Body of pancreas (tissue), 4 donors: ENCODE measurements around the gene TSGA10IP. TPM values are rescaled to one million over a fixed set of nuclear protein-coding genes. Genes with fewer than 3 reads are reported as not detected.
A peak's percentile ranks its signal among the peaks of the same experiment; 100 is the strongest.

Source experiments
- ATAC-seq: fragments of 150-250 bp; one replicate; pipeline ENCODE4 v1.9.1; 2016
- DNase-seq, 4 donors: peaks; one replicate each; pipeline ENCODE4 v3.0.0-alpha.2; 2019
- H3K27ac ChIP-seq, 4 donors: fragments of 200-600 bp; sonication (generic); 1 replicate in 3 of 4; 2 replicates in 1 of 4; pipeline versions ENCODE4 v1.5.1 to v1.6.1; 2016 to 2019; ENCODE audit warnings: mild to moderate bottlenecking in 1 of 4, mixed read lengths in 1 of 4, moderate library complexity in 1 of 4
- H3K27me3 ChIP-seq, 2 donors: fragments of 200-600 bp; sonication (generic); one replicate each; pipeline ENCODE4 v1.6.0; 2016; ENCODE audit warnings: mild to moderate bottlenecking in 1 of 2
- H3K36me3 ChIP-seq, 2 donors: fragments of 200-600 bp; sonication (generic); replicated peaks in 1 of 2; 2 replicates each; pipeline ENCODE4 v1.5.1; 2016; ENCODE audit warnings: low read depth in 2 of 2; ENCODE audit not compliant: insufficient read depth in 1 of 2
- H3K4me1 ChIP-seq: fragments of 200-600 bp; sonication (generic); one replicate; pipeline ENCODE4 v1.6.0; 2016
- H3K4me3 ChIP-seq, 2 donors: fragments of 200-600 bp; sonication (generic); 1 replicate in 1 of 2; 2 replicates in 1 of 2; pipeline ENCODE4 v1.5.1; 2016 to 2019
- H3K9me3 ChIP-seq, 3 donors: fragments of 200-600 bp; sonication (generic); 1 replicate in 2 of 3; 2 replicates in 1 of 3; pipeline ENCODE4 v1.5.1; 2016
- POLR2A ChIP-seq, 3 donors: fragments of 450-650 bp; IDR thresholded peaks; one replicate each; pipeline ENCODE4 v1.6.1; 2016; ENCODE audit warnings: antibody characterized with exemption in 3 of 3, mild to moderate bottlenecking in 2 of 3
- WGBS, 2 donors: methylation state at CpG; one replicate each; pipeline ENCODE4 v1.1.5; 2017; 5-methylcytosine and 5-hydroxymethylcytosine counted together
- intact Hi-C: fragments of 100-400 bp; cut with DNase I; formaldehyde crosslinking; loops from one replicate; pipeline ENCODE4 v1.15.1; 2023
- total RNA-seq, 2 donors: library from RNA; depleted of rRNA; stranded (reverse); fragments of >200 nt; gene quantifications; one replicate each; pipeline ENCODE4 v1.1.0, GENCODE V29; 2016
- TF ChIP-seq, protein P1 (sequence below), 7 experiments: fragments of 450-650 bp in 4 of 7; fragments of 200-600 bp in 3 of 7; sonication (generic) in 3 of 7; IDR thresholded peaks; one replicate each; pipeline ENCODE4 v1.5.1; 2016 to 2019; ENCODE audit warnings: antibody characterized with exemption in 7 of 7

Gene TSGA10IP
- total RNA-seq, 2 donors from 2014 or later, result not detected

DNA sequence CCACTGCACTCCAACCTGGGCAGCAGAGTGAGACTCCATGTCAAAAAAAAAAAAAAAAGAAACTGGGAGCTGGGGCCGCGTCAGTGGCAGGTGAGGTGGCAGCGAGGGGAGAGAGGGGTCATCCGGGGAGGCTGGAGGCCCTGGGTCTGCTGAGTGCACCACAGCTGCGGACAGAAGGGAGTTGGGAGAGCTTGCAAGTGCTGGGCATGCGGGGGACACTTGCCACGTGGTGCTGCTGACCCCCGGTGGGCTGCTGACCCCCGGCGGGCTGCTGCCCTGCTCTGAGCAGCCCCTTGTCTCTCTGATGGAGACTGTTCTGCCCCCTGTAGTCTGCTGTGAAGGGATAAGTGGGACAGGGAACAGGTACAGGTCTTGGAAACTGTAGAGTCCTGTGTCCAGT lies 23.4 kb upstream of the TSGA10IP start:
- ATAC-seq (no peak), DNase-seq (no peak)
- intact Hi-C loops, result loop anchor here (5.0 kb wide), 1 partner anchor 35 kb away; no protein-coding TSS in a partner anchor
- Histone ChIP-seq H3K27ac (no peak overlapping the region), H3K9me3 (no peaks in the 10 kb centered on the region), H3K4me3 (no peak overlapping the region), H3K4me1 (peaks cover 29% of the 10 kb centered on the region), H3K27me3 (no peaks in the 10 kb centered on the region), H3K36me3 (peaks cover 2 to 5% of the 10 kb centered on the region in 2 donors)
- no peak for TF ChIP-seq POLR2A (IDR thresholded peaks at IDR 0.05)
- TF ChIP-seq, protein P1, sequence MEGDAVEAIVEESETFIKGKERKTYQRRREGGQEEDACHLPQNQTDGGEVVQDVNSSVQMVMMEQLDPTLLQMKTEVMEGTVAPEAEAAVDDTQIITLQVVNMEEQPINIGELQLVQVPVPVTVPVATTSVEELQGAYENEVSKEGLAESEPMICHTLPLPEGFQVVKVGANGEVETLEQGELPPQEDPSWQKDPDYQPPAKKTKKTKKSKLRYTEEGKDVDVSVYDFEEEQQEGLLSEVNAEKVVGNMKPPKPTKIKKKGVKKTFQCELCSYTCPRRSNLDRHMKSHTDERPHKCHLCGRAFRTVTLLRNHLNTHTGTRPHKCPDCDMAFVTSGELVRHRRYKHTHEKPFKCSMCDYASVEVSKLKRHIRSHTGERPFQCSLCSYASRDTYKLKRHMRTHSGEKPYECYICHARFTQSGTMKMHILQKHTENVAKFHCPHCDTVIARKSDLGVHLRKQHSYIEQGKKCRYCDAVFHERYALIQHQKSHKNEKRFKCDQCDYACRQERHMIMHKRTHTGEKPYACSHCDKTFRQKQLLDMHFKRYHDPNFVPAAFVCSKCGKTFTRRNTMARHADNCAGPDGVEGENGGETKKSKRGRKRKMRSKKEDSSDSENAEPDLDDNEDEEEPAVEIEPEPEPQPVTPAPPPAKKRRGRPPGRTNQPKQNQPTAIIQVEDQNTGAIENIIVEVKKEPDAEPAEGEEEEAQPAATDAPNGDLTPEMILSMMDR (IDR thresholded peaks at IDR 0.05), result no peak
- 88 to 89% methylated on average over 10 of the region's 10 CpGs for WGBS, 2 donors

DNA sequence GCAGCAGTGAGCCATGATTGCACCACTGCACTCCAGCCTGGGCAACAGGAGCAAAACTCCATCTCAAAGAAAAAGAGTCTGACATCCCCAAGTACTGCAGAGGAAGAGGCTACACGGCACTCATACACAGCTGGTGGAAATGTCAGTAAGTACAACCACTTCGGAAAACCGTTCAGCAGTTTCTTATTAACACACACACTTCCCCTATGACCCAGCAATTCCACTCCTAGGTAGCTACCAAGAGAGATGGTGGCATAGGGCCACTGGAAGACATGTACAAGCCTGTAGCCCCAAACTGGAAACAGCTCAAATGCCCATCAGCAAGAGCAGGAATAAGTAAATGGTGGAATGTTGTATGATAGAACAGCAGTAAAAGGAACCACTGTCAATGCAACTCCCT lies 22.7 kb upstream of the TSGA10IP start:
- intact Hi-C loops, result loop anchor here (5.0 kb wide), 1 partner anchor 35 kb away; no protein-coding TSS in a partner anchor
- no peak overlapping the region for H3K27ac ChIP-seq
- no peak overlapping the region for H3K4me3 ChIP-seq
- WGBS, 2 donors, result 77 to 80% methylated on average over 3 of the region's 3 CpGs
- no peak for ATAC-seq
- H3K4me1 ChIP-seq, result peaks cover 22% of the 10 kb centered on the region
- no peaks in the 10 kb centered on the region for H3K9me3 ChIP-seq
- DNase-seq, result no peak
- no peak for TF ChIP-seq POLR2A (IDR thresholded peaks at IDR 0.05)
- TF ChIP-seq, protein P1 (IDR thresholded peaks at IDR 0.05), result no peak
- H3K27me3 ChIP-seq, result no peaks in the 10 kb centered on the region
- H3K36me3 ChIP-seq, result peaks cover 2 to 5% of the 10 kb centered on the region in 2 donors

DNA sequence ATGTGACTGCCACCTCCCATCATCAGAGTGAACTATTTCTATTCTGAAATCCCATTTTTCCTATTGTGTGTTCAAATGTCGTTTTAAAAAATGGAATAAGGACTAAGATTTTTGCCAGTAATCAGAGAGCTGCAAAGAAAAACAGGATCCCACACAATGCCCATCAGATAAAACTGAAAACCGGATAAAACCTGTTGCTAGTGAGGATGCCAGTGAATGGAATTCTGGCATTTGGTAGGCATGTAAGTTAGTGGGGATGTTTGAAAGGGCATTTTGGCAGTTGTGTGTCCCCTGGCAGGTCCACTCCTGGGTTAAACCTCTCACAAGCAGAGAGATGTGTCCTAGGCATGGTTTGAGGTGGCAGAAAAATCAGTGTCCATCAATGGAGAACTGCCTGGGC lies 19.9 kb upstream of the TSGA10IP start:
- 18 to 28% methylated on average over 2 of the region's 2 CpGs for WGBS, 2 donors

DNA sequence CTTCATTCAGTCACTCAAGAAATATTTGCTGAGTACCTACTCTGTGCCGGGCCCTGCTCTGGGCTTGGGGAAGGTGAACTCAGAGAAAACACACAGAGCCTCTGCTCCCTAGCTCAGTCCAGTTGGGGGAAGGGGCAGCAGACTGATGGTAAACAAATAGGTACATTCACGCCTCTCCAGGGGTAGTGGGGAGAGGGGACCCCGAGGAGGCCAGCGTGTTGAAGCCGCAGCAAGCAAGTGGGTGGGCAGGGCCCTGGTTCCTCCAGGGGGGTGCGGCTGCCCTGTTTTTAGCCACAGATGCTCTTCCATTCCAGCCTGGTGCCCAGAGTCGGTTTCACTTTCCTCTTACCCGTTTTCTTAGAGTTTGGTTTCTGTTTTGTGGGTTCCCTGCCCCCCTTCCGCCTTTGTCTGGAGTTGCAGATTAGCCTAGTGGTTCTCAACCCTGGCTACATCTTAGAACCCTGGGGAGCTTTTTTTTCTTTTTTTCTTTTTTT lies 17.3 kb upstream of the TSGA10IP start:
- no peak overlapping the region for H3K27ac ChIP-seq
- no peaks in the 10 kb centered on the region for H3K27me3 ChIP-seq
- TF ChIP-seq, protein P1 (IDR thresholded peaks at IDR 0.05), result no peak
- intact Hi-C loops, result no loop called here
- H3K36me3 ChIP-seq, result peaks cover 0 to 2% of the 10 kb centered on the region in 2 donors
- H3K4me3 ChIP-seq, result no peak overlapping the region
- 46 to 54% methylated on average over 9 of the region's 9 CpGs for WGBS, 2 donors
- no peaks in the 10 kb centered on the region for H3K9me3 ChIP-seq
- no peak for ATAC-seq
- peak in 1 of 4 donors; percentile 52 for DNase-seq
- no peaks in the 10 kb centered on the region for H3K4me1 ChIP-seq

More for the DNA sequence above, 19.9 kb upstream of the TSGA10IP start:
- H3K4me3 ChIP-seq, result no peak overlapping the region
- H3K27ac ChIP-seq, result no peak overlapping the region
- H3K27me3 ChIP-seq, result no peaks in the 10 kb centered on the region
- intact Hi-C loops, result no loop called here
- DNase-seq, result no peak
- no peak for ATAC-seq
- H3K36me3 ChIP-seq, result peaks cover 2 to 5% of the 10 kb centered on the region in 2 donors
- TF ChIP-seq, protein P1 (IDR thresholded peaks at IDR 0.05), result no peak
- no peak for TF ChIP-seq POLR2A (IDR thresholded peaks at IDR 0.05)
- H3K9me3 ChIP-seq, result no peaks in the 10 kb centered on the region
- peaks cover 8% of the 10 kb centered on the region for H3K4me1 ChIP-seq

DNA sequence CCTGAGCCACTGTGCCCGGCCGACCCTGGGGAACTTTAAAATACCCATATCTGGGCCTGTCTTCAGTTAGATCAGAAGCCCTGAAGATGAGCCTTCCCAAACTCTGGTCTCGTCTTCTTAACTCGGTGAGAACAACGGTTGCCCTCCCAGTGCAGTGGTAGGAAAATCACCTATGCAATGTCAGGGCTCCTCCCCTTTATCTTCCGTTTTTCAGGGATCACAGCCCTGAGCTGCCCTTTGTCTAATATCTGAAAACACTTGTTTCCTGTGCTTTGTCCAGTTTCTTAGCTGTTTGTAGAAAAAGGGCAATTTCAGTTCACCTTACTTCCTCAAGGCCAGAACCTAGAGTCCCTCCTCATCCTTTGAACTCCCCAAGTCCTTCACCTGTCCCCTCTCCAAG lies 16.6 kb upstream of the TSGA10IP start:
- TF ChIP-seq, protein P1 (IDR thresholded peaks at IDR 0.05), result no peak
- ATAC-seq, result no peak
- DNase-seq, result no peak
- intact Hi-C loops, result no loop called here
- no peak overlapping the region for H3K4me3 ChIP-seq
- H3K27ac ChIP-seq, result no peak overlapping the region
- no peaks in the 10 kb centered on the region for H3K4me1 ChIP-seq
- H3K27me3 ChIP-seq, result no peaks in the 10 kb centered on the region
- no peaks in the 10 kb centered on the region for H3K36me3 ChIP-seq
- 67 to 75% methylated on average over 6 of the region's 6 CpGs for WGBS, 2 donors
- H3K9me3 ChIP-seq, result no peaks in the 10 kb centered on the region
